KOPT-K1 (cell line): Measurements from ENCODE around the gene CHST9.

ENCODE experiments used
- H3K27ac ChIP-seq: fragments of 200-600 bp; sonication (generic); 2 replicates; pipeline ENCODE4 v1.5.1; 2016; ENCODE audit warnings: antibody characterized with exemption, mild to moderate bottlenecking, low read depth, low read length; ENCODE audit not compliant: poor library complexity, severe bottlenecking
- H3K36me3 ChIP-seq: fragments of 200-600 bp; sonication (generic); 2 replicates; pipeline ENCODE4 v1.5.1; 2017; ENCODE audit warnings: antibody characterized with exemption, mild to moderate bottlenecking, low read length, moderate library complexity; ENCODE audit not compliant: insufficient read depth
- H3K9me3 ChIP-seq: fragments of 200-600 bp; sonication (generic); 2 replicates; pipeline ENCODE4 v1.5.1; 2017; ENCODE audit warnings: antibody characterized with exemption, low read length, mild to moderate bottlenecking; ENCODE audit not compliant: insufficient read depth, poor library complexity, severe bottlenecking

CHST9 gene

GRCh38 chr18:26874283-26874682 lies 310.8 kb downstream of the CHST9 start:
- no peak overlapping the region for H3K27ac ChIP-seq
- H3K9me3 ChIP-seq = no peaks in the 10 kb centered on the region
- H3K36me3 ChIP-seq = no peaks in the 10 kb centered on the region

GRCh38 chr18:26869640-26870039 lies 315.5 kb downstream of the CHST9 start:
- no peaks in the 10 kb centered on the region for H3K36me3 ChIP-seq
- H3K9me3 ChIP-seq = no peaks in the 10 kb centered on the region
- no peak overlapping the region for H3K27ac ChIP-seq

GRCh38 chr18:26868968-26869586 lies 316.0 kb downstream of the CHST9 start:
- H3K27ac ChIP-seq = no peak overlapping the region
- no peaks in the 10 kb centered on the region for H3K36me3 ChIP-seq
- H3K9me3 ChIP-seq = no peaks in the 10 kb centered on the region

GRCh38 chr18:26867471-26867870 lies 317.6 kb downstream of the CHST9 start:
- Histone ChIP-seq H3K27ac (no peak overlapping the region), H3K9me3 (no peaks in the 10 kb centered on the region), H3K36me3 (no peaks in the 10 kb centered on the region)

GRCh38 chr18:26865557-26865956 lies 319.6 kb downstream of the CHST9 start, which contains the start of gene AQP4:
Gene AQP4, minus strand, starts transcription at chr18:26865707. Its CDS starts 18 bp downstream, at chr18:26865689.
- Histone ChIP-seq H3K36me3 (no peaks in the 10 kb centered on the region), H3K27ac (no peak within 1 kb of the TSS)

GRCh38 chr18:26864658-26865057 lies 320.4 kb downstream of the CHST9 start:
- Histone ChIP-seq H3K9me3 (no peaks in the 10 kb centered on the region), H3K36me3 (no peaks in the 10 kb centered on the region), H3K27ac (no peak overlapping the region)

More at GRCh38 chr18:26865557-26865956, 319.6 kb downstream of the CHST9 start, which contains the start of gene AQP4:
- H3K9me3 ChIP-seq = no peaks in the 10 kb centered on the region

GRCh38 chr18:26863921-26864497 lies 321.1 kb downstream of the CHST9 start:
- Histone ChIP-seq H3K36me3 (no peaks in the 10 kb centered on the region), H3K9me3 (no peaks in the 10 kb centered on the region), H3K27ac (no peak overlapping the region)

- Histone ChIP-seq H3K9me3 (no peaks in the 10 kb centered on the region), H3K36me3 (no peaks in the 10 kb centered on the region), H3K27ac (no peak overlapping the region)
Observed at GRCh38 chr18:26863122-26863879, 321.8 kb downstream of the CHST9 start.

GRCh38 chr18:26862084-26862483 lies 323.0 kb downstream of the CHST9 start:
- no peak overlapping the region for H3K27ac ChIP-seq
- no peaks in the 10 kb centered on the region for H3K36me3 ChIP-seq

More at GRCh38 chr18:26862084-26862483, 323.0 kb downstream of the CHST9 start:
- H3K9me3 ChIP-seq = no peaks in the 10 kb centered on the region
